ENCODE measurements around the gene ZCCHC7.

GRCh38 chr9:37328556-37329227 is 208.3 kb downstream of the ZCCHC7 start:
- no peak for TF ChIP-seq ARID3B (CRISPR knock-in tag; IDR thresholded peaks at IDR 0.05; ENCODE audit: borderline replicate concordance)
- TF ChIP-seq ZBTB33 (CRISPR knock-in tag; IDR thresholded peaks at IDR 0.05), result no peak
- TF ChIP-seq CTCF (IDR thresholded peaks at IDR 0.05 in 2 of 3, conservative IDR thresholded peaks at IDR 0.05 in 1 of 3; ENCODE audit: insufficient read depth in 2 of 3, low read depth in 1 of 3, low read length in 3 of 3), result no peak
